HEK293 (cell line): Measurements from ENCODE around the gene EIF4E2.

Experiments
- CTCF ChIA-PET: fragments of 350-600 bp; formaldehyde crosslinking; extraction: SDS; loops from one replicate; lab custom pipeline; 2021; ENCODE audit warnings: antibody characterized with exemption; lab: Yijun Ruan, JAX
- POLR2A ChIA-PET: fragments of 300-600 bp; formaldehyde crosslinking; extraction: SDS; loops from one replicate; lab custom pipeline; 2020; ENCODE audit warnings: antibody characterized with exemption, inconsistent platforms; lab: Yijun Ruan, JAX
- H3K27ac ChIP-seq: fragments of 200-500 bp; sonication (Bioruptor generic); 2 replicates; pipeline ENCODE4 v1.5.1; 2014; ENCODE audit warnings: low read depth, low read length, control low read depth, inconsistent platforms; ENCODE audit errors: extremely low read depth
- H3K36me3 ChIP-seq, 2 experiments: fragments of 200-500 bp in 1 of 2; sonication (Bioruptor generic) in 1 of 2; 1 replicate in 1 of 2; 2 replicates in 1 of 2; pipeline ENCODE4 v1.5.1; 2014 to 2017; ENCODE audit warnings: inconsistent platforms in 2 of 2, low read length in 2 of 2; ENCODE audit not compliant: control insufficient read depth in 2 of 2, insufficient read depth in 1 of 2
- H3K4me1 ChIP-seq: fragments of 200-500 bp; sonication (Bioruptor generic); 2 replicates; pipeline ENCODE4 v1.5.1; 2014; ENCODE audit warnings: mild to moderate bottlenecking, low read length, inconsistent platforms; ENCODE audit not compliant: control insufficient read depth, insufficient read depth
- H3K4me3 ChIP-seq: 2 replicates; pipeline ENCODE4 v1.5.1; 2011; ENCODE audit warnings: low read depth, mild to moderate bottlenecking, control low read depth, low read length, moderate library complexity
- H3K9me3 ChIP-seq: fragments of 200-500 bp; sonication (Bioruptor generic); 2 replicates; pipeline ENCODE4 v1.5.1; 2014; ENCODE audit warnings: low read depth, low read length, inconsistent platforms; ENCODE audit not compliant: control insufficient read depth, insufficient read depth
- HOXD13 ChIP-seq: sonication (generic); formaldehyde crosslinking; IDR thresholded peaks from 2 replicates; pipeline ENCODE4 v1.8.0; 2022; ENCODE audit warnings: missing genetic modification reagents, borderline replicate concordance
- IKZF3 ChIP-seq: fragments of 450-650 bp; IDR thresholded peaks from 2 replicates; pipeline ENCODE4 v1.5.0; 2018; ENCODE audit warnings: missing biosample characterization, mild to moderate bottlenecking, missing genetic modification characterization, moderate library complexity
- KLF10 ChIP-seq: fragments of 450-650 bp; IDR thresholded peaks from 2 replicates; pipeline ENCODE4 v1.5.1; 2018; ENCODE audit warnings: missing biosample characterization, mild to moderate bottlenecking, missing genetic modification characterization
- KLF8 ChIP-seq: fragments of 450-650 bp; formaldehyde crosslinking; IDR thresholded peaks from 2 replicates; pipeline ENCODE4 v1.5.1; 2016; ENCODE audit warnings: missing biosample characterization, missing genetic modification characterization
- KLF9 ChIP-seq: fragments of 450-650 bp; formaldehyde crosslinking; IDR thresholded peaks from 2 replicates; pipeline ENCODE4 v1.5.1; 2016; ENCODE audit warnings: missing biosample characterization, missing genetic modification characterization, low read depth
- OSR2 ChIP-seq: fragments of 450-650 bp; formaldehyde crosslinking; IDR thresholded peaks from 2 replicates; pipeline ENCODE4 v1.5.1; 2016; ENCODE audit warnings: missing biosample characterization, missing genetic modification characterization
- OVOL3 ChIP-seq: fragments of 450-650 bp; formaldehyde crosslinking; IDR thresholded peaks from 2 replicates; pipeline ENCODE4 v1.5.1; 2016; ENCODE audit warnings: missing biosample characterization, missing genetic modification characterization
- SALL2 ChIP-seq: fragments of 450-650 bp; formaldehyde crosslinking; IDR thresholded peaks from 2 replicates; pipeline ENCODE4 v1.5.0; 2017; ENCODE audit warnings: missing biosample characterization, mild to moderate bottlenecking, missing genetic modification characterization, borderline replicate concordance
- SCRT1 ChIP-seq: fragments of 450-650 bp; formaldehyde crosslinking; IDR thresholded peaks from 2 replicates; pipeline ENCODE4 v1.5.1; 2016; ENCODE audit warnings: missing biosample characterization, missing genetic modification characterization, borderline replicate concordance
- SP3 ChIP-seq: fragments of 450-650 bp; formaldehyde crosslinking; IDR thresholded peaks from 2 replicates; pipeline ENCODE4 v1.5.1; 2016; ENCODE audit warnings: missing biosample characterization, missing genetic modification characterization
- TRIM28 ChIP-seq: IDR thresholded peaks from 2 replicates; pipeline ENCODE4 v1.6.1; 2011; ENCODE audit warnings: low read length, control low read depth, borderline replicate concordance
- WT1 ChIP-seq: fragments of 450-650 bp; formaldehyde crosslinking; IDR thresholded peaks from 2 replicates; pipeline ENCODE4 v1.5.1; 2016; ENCODE audit warnings: missing biosample characterization, missing genetic modification characterization
- ZNF10 ChIP-seq: fragments of 450-650 bp; formaldehyde crosslinking; IDR thresholded peaks from 2 replicates; pipeline ENCODE4 v1.5.1; 2017; ENCODE audit warnings: missing biosample characterization, missing genetic modification characterization
- ZNF16 ChIP-seq: fragments of 450-650 bp; formaldehyde crosslinking; IDR thresholded peaks from 2 replicates; pipeline ENCODE4 v1.5.1; 2016; ENCODE audit warnings: low read depth, missing biosample characterization, missing genetic modification characterization
- ZNF169 ChIP-seq: fragments of 450-650 bp; formaldehyde crosslinking; IDR thresholded peaks from 2 replicates; pipeline ENCODE4 v1.5.1; 2016; ENCODE audit warnings: missing biosample characterization, missing genetic modification characterization
- ZNF175 ChIP-seq: fragments of 450-650 bp; formaldehyde crosslinking; IDR thresholded peaks from 2 replicates; pipeline ENCODE4 v1.5.1; 2016; ENCODE audit warnings: missing biosample characterization, missing genetic modification characterization
- ZNF248 ChIP-seq: fragments of 450-650 bp; formaldehyde crosslinking; IDR thresholded peaks from 2 replicates; pipeline ENCODE4 v1.5.1; 2017; ENCODE audit warnings: missing biosample characterization, missing genetic modification characterization
- ZNF292 ChIP-seq: fragments of 450-650 bp; formaldehyde crosslinking; IDR thresholded peaks from 2 replicates; pipeline ENCODE4 v1.5.1; 2016; ENCODE audit warnings: low read depth, missing biosample characterization, missing genetic modification characterization, borderline replicate concordance
- ZNF354C ChIP-seq: fragments of 450-650 bp; formaldehyde crosslinking; IDR thresholded peaks from 2 replicates; pipeline ENCODE4 v1.5.1; 2016; ENCODE audit warnings: missing biosample characterization, missing genetic modification characterization, low read depth, borderline replicate concordance
- ZNF501 ChIP-seq: fragments of 450-650 bp; formaldehyde crosslinking; IDR thresholded peaks from 2 replicates; pipeline ENCODE4 v1.5.1; 2016; ENCODE audit warnings: missing biosample characterization, missing genetic modification characterization
- ZNF530 ChIP-seq: fragments of 450-650 bp; formaldehyde crosslinking; IDR thresholded peaks from 2 replicates; pipeline ENCODE4 v1.5.1; 2016; ENCODE audit warnings: low read depth, missing biosample characterization, missing genetic modification characterization
- ZNF555 ChIP-seq: fragments of 450-650 bp; formaldehyde crosslinking; conservative IDR thresholded peaks from 2 replicates; pipeline ENCODE4 v1.5.1; 2017; ENCODE audit warnings: missing biosample characterization, mild to moderate bottlenecking, missing genetic modification characterization, inconsistent platforms
- ZNF670 ChIP-seq: fragments of 450-650 bp; formaldehyde crosslinking; IDR thresholded peaks from 2 replicates; pipeline ENCODE4 v1.5.1; 2016; ENCODE audit warnings: missing biosample characterization, missing genetic modification characterization, low read depth
- ZNF776 ChIP-seq: fragments of 450-650 bp; formaldehyde crosslinking; IDR thresholded peaks from 2 replicates; pipeline ENCODE4 v1.5.0; 2017; ENCODE audit warnings: missing biosample characterization, missing genetic modification characterization, borderline replicate concordance
- TF ChIP-seq, protein P1 (sequence below): fragments of 450-650 bp; formaldehyde crosslinking; IDR thresholded peaks from 2 replicates; pipeline ENCODE4 v1.5.1; 2016; ENCODE audit warnings: missing biosample characterization, missing genetic modification characterization
- TF ChIP-seq, protein P2 (sequence below): fragments of 450-650 bp; formaldehyde crosslinking; IDR thresholded peaks from 2 replicates; pipeline ENCODE4 v1.5.1; 2017; ENCODE audit warnings: missing biosample characterization, missing genetic modification characterization
- TF ChIP-seq, protein P3 (sequence below): fragments of 450-650 bp; formaldehyde crosslinking; IDR thresholded peaks from 2 replicates; pipeline ENCODE4 v1.5.1; 2016; ENCODE audit warnings: missing biosample characterization, missing genetic modification characterization
- TF ChIP-seq, protein P4 (sequence below): fragments of 450-650 bp; formaldehyde crosslinking; IDR thresholded peaks from 2 replicates; pipeline ENCODE4 v1.5.1; 2016; ENCODE audit warnings: missing biosample characterization, missing genetic modification characterization

EIF4E2 gene

DNA sequence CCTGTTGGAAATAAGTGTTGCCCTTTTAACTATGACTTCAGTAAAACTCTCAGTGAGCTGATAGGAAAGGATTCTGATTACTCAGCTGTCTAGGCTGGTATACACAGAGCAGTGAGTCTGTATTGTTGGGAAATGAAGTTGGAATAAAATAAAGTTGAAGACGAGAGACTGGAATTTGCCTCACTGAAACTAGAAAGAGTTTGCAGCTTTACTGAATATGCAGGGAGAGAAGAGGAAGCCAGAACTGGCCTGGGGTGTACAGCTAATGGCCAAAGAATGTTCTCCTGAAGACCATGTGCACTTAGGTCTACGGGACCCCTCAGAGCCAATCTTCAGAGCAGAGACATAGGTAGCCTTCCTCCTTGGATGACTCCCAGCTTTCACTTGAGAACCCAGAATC lies 26.5 kb downstream of the EIF4E2 start:
- Histone ChIP-seq H3K36me3 (peaks cover 8 to 64% of the 10 kb centered on the region in 2 experiments; a peak in 2 of 3 replicates), H3K4me3 (no peak overlapping the region), H3K9me3 (no peaks in the 10 kb centered on the region), H3K4me1 (no peaks in the 10 kb centered on the region), H3K27ac (no peak overlapping the region)
- TF ChIP-seq SALL2 (tag by site-specific recombination) (no peak), ZNF292 (tag by site-specific recombination) (no peak), ZNF670 (no peak), WT1 (no peak)
- ChIA-PET CTCF (interaction anchor here (0.6 to 1.2 kb wide), 3 partner anchors 9 to 1651 kb away, joined by 3 read pairs; no protein-coding TSS in a partner anchor), POLR2A (interaction anchor here (1.3 kb wide), 1 partner anchor 26 kb away, joined by 4 read pairs; the partner anchor contains the start of genes EIF4E2 and TIGD1)

DNA sequence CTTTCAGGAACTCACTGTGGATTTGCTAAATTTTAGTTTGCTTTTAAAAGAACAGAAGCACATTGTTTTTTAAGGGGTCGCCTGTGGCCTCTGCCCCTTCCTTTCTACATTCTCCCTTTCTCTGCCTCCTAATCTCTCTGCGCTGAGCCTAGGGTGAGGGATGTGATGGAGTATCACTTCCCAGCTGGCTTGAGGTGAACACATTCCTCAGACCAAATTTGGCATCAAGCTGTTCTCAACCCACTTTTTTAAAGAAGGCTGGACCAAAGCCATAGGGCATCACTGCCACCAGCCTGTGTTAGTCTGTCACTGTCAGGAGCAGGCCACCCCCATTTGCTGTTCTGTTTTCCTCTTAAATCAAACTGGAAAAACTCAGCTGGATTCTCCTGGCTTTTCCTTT lies 27.4 kb downstream of the EIF4E2 start:
- TF ChIP-seq ZNF10 (tag by site-specific recombination): no peak
- TF ChIP-seq, protein P1, sequence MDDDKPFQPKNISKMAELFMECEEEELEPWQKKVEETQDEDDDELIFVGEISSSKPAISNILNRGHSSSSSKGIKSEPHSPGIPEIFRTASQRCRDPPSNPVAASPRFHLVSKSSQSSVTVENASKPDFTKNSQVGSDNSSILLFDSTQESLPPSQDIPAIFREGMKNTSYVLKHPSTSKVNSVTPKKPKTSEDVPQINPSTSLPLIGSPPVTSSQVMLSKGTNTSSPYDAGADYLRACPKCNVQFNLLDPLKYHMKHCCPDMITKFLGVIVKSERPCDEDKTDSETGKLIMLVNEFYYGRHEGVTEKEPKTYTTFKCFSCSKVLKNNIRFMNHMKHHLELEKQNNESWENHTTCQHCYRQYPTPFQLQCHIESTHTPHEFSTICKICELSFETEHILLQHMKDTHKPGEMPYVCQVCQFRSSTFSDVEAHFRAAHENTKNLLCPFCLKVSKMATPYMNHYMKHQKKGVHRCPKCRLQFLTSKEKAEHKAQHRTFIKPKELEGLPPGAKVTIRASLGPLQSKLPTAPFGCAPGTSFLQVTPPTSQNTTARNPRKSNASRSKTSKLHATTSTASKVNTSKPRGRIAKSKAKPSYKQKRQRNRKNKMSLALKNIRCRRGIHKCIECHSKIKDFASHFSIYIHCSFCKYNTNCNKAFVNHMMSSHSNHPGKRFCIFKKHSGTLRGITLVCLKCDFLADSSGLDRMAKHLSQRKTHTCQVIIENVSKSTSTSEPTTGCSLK (tag by site-specific recombination): no peak
- no peak for TF ChIP-seq TRIM28
- TF ChIP-seq OVOL3: no peak
- TF ChIP-seq KLF8 (tag by site-specific recombination): no peak
- no peak for TF ChIP-seq ZNF776 (tag by site-specific recombination)
- no peak for TF ChIP-seq KLF9 (tag by site-specific recombination)
- TF ChIP-seq KLF10 (tag by site-specific recombination): no peak
- TF ChIP-seq ZNF354C (tag by site-specific recombination): no peak
- no peak for TF ChIP-seq OSR2
- no peak for TF ChIP-seq ZNF248 (tag by site-specific recombination)
- TF ChIP-seq ZNF530: no peak
- no peak for TF ChIP-seq IKZF3 (tag by site-specific recombination)
- no peak for TF ChIP-seq SP3 (tag by site-specific recombination)
- no peak for TF ChIP-seq ZNF16 (tag by site-specific recombination)
- TF ChIP-seq, all 188 proteins: peak for 0
- ChIA-PET CTCF (interaction anchor here (0.9 kb wide), 1 partner anchor 10 kb away, joined by 3 read pairs; no protein-coding TSS in a partner anchor), POLR2A (interaction anchor here (1.3 kb wide), 1 partner anchor 27 kb away, joined by 4 read pairs; the partner anchor contains the start of genes EIF4E2 and TIGD1)
- H3K4me3 ChIP-seq: no peak overlapping the region
- no peaks in the 10 kb centered on the region for H3K9me3 ChIP-seq
- H3K4me1 ChIP-seq: no peaks in the 10 kb centered on the region
- H3K36me3 ChIP-seq: peaks cover 5 to 67% of the 10 kb centered on the region in 2 experiments; a peak in 2 of 3 replicates
- H3K27ac ChIP-seq: no peak overlapping the region

DNA sequence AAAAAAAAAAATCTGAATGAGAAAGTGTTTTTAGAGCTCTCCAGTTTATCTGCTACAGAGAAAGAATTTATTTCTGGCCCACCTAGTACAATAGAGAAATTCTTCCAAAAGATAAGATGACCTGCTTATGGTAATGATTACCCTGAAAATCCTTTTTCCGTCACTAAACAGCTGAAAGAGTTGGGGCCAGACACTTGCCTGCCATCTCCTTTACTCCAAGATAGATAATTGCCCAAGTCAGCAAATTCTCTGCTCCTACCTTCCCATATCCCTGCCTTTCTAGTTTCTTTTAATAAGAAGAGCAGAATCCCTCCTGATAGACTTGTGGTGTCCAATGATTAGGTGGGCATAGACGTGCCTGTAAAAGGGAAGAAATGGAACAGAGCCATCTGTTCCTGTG lies 28.1 kb downstream of the EIF4E2 start:
- Histone ChIP-seq H3K36me3 (peaks cover 5 to 67% of the 10 kb centered on the region in 2 experiments; a peak in 2 of 3 replicates), H3K27ac (no peak overlapping the region), H3K4me3 (no peak overlapping the region), H3K9me3 (no peaks in the 10 kb centered on the region), H3K4me1 (no peaks in the 10 kb centered on the region)
- POLR2A ChIA-PET: no interaction called here
- CTCF ChIA-PET: interaction anchor here (1.1 kb wide), 1 partner anchor 11 kb away, joined by 3 read pairs; no protein-coding TSS in a partner anchor
- no peak for TF ChIP-seq ZNF175 (tag by site-specific recombination)
- no peak for TF ChIP-seq ZNF292 (tag by site-specific recombination)
- TF ChIP-seq ZNF555: no peak
- no peak for TF ChIP-seq ZNF501 (tag by site-specific recombination)
- TF ChIP-seq, protein P2, sequence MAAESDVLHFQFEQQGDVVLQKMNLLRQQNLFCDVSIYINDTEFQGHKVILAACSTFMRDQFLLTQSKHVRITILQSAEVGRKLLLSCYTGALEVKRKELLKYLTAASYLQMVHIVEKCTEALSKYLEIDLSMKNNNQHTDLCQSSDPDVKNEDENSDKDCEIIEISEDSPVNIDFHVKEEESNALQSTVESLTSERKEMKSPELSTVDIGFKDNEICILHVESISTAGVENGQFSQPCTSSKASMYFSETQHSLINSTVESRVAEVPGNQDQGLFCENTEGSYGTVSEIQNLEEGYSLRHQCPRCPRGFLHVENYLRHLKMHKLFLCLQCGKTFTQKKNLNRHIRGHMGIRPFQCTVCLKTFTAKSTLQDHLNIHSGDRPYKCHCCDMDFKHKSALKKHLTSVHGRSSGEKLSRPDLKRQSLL: no peak
- TF ChIP-seq HOXD13 (CRISPR knock-in tag): no peak
- TF ChIP-seq, protein P3, sequence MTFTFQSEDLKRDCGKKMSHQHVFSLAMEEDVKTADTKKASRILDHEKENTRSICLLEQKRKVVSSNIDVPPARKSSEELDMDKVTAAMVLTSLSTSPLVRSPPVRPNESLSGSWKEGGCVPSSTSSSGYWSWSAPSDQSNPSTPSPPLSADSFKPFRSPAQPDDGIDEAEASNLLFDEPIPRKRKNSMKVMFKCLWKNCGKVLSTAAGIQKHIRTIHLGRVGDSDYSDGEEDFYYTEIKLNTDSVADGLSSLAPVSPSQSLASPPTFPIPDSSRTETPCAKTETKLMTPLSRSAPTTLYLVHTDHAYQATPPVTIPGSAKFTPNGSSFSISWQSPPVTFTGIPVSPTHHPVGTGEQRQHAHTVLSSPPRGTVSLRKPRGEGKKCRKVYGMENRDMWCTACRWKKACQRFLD: no peak
- TF ChIP-seq, protein P4, sequence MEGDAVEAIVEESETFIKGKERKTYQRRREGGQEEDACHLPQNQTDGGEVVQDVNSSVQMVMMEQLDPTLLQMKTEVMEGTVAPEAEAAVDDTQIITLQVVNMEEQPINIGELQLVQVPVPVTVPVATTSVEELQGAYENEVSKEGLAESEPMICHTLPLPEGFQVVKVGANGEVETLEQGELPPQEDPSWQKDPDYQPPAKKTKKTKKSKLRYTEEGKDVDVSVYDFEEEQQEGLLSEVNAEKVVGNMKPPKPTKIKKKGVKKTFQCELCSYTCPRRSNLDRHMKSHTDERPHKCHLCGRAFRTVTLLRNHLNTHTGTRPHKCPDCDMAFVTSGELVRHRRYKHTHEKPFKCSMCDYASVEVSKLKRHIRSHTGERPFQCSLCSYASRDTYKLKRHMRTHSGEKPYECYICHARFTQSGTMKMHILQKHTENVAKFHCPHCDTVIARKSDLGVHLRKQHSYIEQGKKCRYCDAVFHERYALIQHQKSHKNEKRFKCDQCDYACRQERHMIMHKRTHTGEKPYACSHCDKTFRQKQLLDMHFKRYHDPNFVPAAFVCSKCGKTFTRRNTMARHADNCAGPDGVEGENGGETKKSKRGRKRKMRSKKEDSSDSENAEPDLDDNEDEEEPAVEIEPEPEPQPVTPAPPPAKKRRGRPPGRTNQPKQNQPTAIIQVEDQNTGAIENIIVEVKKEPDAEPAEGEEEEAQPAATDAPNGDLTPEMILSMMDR (tag by site-specific recombination): no peak
- TF ChIP-seq ZNF169 (tag by site-specific recombination): no peak
- TF ChIP-seq SCRT1: no peak
